H7 (cell line): ENCODE data around the gene XXYLT1. TPM values are rescaled to one million over a fixed set of nuclear protein-coding genes. Genes with fewer than 3 reads are reported as not detected.
"Not testable (repeated sequence)": the region's sequence is repeated elsewhere in the genome, so short reads cannot be mapped to it uniquely, and the experiment has no call there.

Source experiments
- DNase-seq: peaks from one replicate; pipeline ENCODE4 v3.0.0; 2012
- H3K27me3 ChIP-seq: 2 replicates; pipeline ENCODE4 v1.6.0; 2011; ENCODE audit warnings: mild to moderate bottlenecking, low read length; ENCODE audit not compliant: control insufficient read depth, insufficient read depth
- H3K36me3 ChIP-seq: replicated peaks from 2 replicates; pipeline ENCODE4 v1.5.1; 2011; ENCODE audit warnings: low read length; ENCODE audit not compliant: control insufficient read depth, insufficient read depth
- H3K4me3 ChIP-seq: 2 replicates; pipeline ENCODE4 v1.5.1; 2011; ENCODE audit warnings: low read depth, mild to moderate bottlenecking, control low read depth, low read length, moderate library complexity; ENCODE audit not compliant: insufficient read depth
- total RNA-seq: library from RNA; depleted of rRNA; stranded (reverse); fragments of >200 nt; shearing (Covaris generic); gene quantifications from 2 replicates; pipeline ENCODE4 v1.2.3, GENCODE V29; 2014

Gene XXYLT1
- total RNA-seq, 1 experiment from 2014 or later: 40.9 TPM

- DNase-seq: no peak
- Histone ChIP-seq H3K36me3 (no peaks in the 10 kb centered on the region), H3K27me3 (no peaks in the 10 kb centered on the region), H3K4me3 (no peak overlapping the region)
These were observed 83.1 kb downstream of the XXYLT1 start for GRCh38 chr3:195187609-195188425.

DNA sequence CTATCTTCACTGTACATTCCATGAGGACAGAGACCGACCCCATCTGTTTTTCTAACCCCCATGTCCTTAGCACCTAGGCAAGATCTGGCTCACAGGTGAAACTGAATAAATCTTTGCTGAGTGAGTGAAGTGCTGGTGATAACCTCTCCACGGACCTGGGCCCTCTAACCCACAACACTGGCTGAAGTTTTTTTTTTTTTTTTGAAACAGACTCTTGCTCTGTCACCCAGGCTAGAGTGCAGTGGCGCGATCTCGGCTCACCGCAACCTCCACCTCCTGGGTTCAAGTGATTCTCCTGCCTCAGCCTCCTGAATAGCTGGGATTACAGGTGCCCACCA is 84.3 kb downstream of the XXYLT1 start:
- H3K27me3 ChIP-seq, H3K4me3 ChIP-seq, DNase-seq: not testable (repeated sequence)

DNA sequence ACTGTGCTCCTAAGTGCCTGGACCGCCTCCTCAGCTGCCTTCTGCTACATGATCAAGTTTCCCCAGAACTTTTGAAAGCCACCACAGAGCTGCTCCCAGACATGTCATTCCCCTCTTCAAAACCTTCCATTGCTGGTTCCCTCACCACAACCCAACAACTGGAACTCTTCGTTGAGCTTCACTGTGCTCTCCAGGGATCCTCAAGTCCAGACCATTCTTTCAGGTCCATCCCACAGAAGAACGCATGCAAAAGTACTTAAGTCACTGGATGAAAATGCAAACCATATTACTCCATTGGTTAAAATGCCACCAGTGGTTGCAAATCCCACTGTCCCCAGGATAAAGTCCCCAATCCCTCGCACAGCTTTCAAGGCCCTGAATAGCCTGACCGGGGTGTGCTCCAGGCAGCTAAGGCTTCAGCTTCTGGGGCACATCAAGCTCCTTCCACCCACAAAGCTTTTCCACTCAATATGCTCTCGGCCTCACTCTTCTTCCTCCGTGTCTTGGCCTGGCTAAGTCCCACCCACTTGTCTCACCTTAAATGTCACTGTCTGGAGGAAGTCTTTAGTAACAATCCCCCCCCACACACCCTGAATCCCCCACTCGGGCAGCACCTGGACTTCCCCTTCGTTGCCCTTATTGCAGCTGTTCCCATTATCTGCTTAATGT is 84.8 kb downstream of the XXYLT1 start:
- DNase-seq: no peak
- H3K36me3 ChIP-seq: no peaks in the 10 kb centered on the region
- no peak overlapping the region for H3K4me3 ChIP-seq
- H3K27me3 ChIP-seq: no peaks in the 10 kb centered on the region

More for the DNA sequence above, 84.3 kb downstream of the XXYLT1 start:
- not testable (repeated sequence) for H3K36me3 ChIP-seq

DNA sequence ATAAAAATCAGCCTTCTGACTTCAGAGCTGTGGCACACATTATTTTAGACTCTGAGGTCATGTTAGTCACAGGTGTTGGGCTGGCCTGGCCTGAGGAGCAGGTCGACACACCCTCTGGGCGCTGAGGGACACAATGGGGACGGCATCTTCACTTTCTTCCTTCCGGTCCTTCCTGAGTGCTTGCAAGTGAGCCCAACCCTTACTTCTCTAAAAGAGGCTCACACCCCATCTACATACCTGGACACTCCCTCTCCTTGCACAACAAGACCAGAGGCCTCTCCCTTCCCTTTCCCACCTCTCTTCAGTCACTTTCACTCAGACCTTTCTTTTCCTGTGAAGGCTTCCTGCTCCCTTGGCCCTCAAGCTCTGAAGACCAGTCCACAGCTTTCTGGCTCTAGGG is 85.4 kb downstream of the XXYLT1 start:
- Histone ChIP-seq H3K36me3 (no peaks in the 10 kb centered on the region), H3K27me3 (no peaks in the 10 kb centered on the region)
- no peak for DNase-seq

GRCh38 chr3:195184716-195185421 is 86.1 kb downstream of the XXYLT1 start:
- Histone ChIP-seq H3K4me3 (no peak overlapping the region), H3K27me3 (no peaks in the 10 kb centered on the region), H3K36me3 (no peaks in the 10 kb centered on the region)
- DNase-seq: no peak

More for the DNA sequence above, 85.4 kb downstream of the XXYLT1 start:
- no peak overlapping the region for H3K4me3 ChIP-seq

DNA sequence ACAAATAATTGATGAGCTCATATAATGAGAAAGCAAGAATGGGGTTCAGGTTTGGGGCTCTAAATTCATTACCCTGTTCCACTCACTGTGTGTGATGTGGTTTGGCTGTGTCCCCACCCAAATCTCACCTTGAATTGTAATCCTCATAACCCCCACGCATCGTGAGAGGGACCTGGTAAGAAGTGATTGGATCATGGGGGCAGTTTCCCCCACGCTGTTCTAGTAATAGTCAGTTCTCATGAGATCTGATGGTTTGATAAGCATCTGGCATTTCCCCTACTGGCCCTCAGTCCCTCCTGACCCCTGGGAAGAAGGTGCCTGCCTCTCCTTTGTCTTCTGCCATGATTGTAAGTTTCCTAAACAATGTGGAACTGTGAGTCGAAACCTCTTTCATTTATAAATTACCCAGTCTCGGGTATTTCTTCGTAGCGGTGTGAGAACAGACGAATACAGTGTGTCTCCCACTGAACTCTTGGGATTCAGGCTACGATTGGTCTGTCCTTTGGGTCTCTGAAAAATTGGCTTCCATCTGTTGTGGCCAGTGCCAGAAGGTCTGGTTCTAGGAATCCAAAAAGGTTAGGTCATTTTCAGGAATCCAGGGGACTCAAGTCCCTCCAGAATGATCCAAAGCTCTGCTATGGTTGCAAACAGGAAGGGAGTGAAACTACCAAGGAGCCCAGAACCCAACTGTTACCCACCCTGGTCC is 87.7 kb downstream of the XXYLT1 start:
- DNase-seq: no peak
- Histone ChIP-seq H3K27me3 (no peaks in the 10 kb centered on the region), H3K4me3 (no peak overlapping the region), H3K36me3 (no peaks in the 10 kb centered on the region)

DNA sequence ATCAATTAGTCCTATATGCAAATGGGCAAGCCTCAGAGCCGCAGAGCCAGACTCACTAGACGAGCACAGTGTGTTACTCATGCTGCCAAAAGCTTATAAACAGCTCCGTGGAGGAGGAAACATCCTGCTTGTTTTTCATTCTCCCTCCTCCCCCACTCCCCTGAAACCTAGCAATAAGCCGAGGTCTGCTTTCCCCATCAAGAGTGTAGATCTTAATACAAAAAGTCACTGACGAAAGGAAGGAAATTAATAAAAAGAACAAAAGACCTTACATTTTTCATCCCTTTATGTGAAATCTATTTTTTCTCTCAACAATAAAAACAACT is 88.5 kb downstream of the XXYLT1 start:
- DNase-seq: no peak

GRCh38 chr3:195181741-195182469 is 89.1 kb downstream of the XXYLT1 start:
- no peak overlapping the region for H3K4me3 ChIP-seq
- H3K36me3 ChIP-seq: no peaks in the 10 kb centered on the region
- no peaks in the 10 kb centered on the region for H3K27me3 ChIP-seq
- DNase-seq: no peak

More for the DNA sequence above, 88.5 kb downstream of the XXYLT1 start:
- Histone ChIP-seq H3K27me3 (no peaks in the 10 kb centered on the region), H3K36me3 (no peaks in the 10 kb centered on the region), H3K4me3 (no peak overlapping the region)

DNA sequence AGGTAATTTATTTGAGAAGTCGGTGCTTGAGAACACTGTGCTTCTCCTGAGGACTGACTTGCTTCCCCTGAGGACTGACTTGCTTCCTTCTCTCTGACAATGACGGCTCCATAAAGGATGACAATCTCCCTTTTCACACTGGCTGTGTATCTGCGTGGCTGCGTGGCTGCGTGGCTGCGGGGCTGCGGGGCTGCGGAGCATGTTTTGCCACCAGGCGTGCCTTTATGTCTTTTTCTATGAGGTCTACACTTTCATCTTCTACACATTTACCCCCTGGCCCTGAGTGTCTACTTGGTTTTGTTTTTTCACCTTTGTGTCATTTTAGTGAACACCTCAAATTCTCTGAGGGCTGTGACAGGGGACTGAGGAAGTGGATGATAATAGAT is 89.9 kb downstream of the XXYLT1 start:
- no peak for DNase-seq
- H3K36me3 ChIP-seq: no peaks in the 10 kb centered on the region
- H3K27me3 ChIP-seq: no peaks in the 10 kb centered on the region
- H3K4me3 ChIP-seq: no peak overlapping the region

DNA sequence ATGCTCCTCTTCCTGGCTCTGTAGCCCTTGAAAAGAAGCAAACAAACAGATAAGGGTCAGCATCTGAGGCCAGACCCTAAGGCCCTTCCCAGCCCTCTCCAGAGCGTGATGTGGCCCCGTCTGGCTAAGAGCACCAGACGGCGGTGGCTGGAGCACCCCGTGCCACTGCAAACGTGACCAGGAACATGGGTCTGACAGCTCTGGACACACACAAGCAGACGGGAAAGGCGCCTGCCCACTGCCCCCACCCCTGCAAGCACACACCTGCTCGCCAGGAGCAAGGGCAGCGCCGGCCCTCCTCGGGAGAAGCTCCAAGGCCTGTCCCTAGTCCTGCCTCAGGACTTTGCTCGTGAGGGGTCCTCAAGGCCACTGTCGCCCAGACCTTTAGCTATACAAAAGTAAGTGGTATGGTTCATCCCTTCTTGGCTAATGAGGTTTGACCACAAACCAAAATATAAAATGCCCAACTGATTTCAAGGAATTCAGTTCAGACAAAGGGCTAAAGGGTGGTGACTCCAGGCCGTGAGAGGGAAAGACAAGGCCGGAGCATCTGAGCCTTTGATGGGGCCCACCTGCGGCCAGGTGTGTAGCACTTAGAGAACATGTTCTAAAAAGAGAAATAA is 90.4 kb downstream of the XXYLT1 start:
- no peaks in the 10 kb centered on the region for H3K27me3 ChIP-seq
- DNase-seq: no peak
- H3K36me3 ChIP-seq: no peaks in the 10 kb centered on the region
- H3K4me3 ChIP-seq: no peak overlapping the region

DNA sequence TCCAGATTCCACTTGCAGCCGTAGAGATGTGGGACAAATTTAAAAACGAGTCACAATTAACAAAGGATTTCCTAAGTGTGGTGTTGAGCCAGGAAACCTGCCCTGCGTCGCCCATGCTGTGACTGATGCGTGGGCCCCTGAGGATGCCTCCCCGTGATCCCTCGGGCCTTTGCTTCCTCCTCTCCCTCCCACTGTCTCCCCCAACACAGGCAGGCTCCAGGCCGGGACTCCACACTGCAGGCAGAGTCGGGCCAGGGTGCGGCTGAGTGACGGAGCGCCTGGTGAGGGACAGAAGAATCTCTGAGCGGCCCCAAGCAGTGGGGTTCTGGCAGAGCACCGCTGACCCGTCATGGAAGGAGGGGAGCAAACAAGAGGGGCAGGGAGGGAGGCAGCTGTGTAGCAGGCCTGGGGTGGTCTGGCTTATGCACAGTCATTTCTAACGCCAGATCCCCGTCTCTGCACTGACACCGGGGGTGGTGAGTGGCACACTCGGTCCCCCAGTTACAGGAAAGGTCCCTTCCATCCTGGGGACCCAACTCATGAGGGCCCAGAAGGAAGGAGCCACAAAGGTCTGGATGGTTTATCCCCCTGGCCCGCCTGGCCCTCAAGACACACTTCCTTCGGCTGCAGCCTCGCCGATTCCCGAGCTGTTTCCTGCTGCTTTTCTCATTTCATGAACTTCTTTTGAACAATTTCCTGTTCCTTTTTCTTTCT is 91.0 kb downstream of the XXYLT1 start:
- H3K27me3 ChIP-seq: no peaks in the 10 kb centered on the region
- no peak for DNase-seq
- H3K36me3 ChIP-seq: 0 out of 2 replicates have a peak, but pooled peaks cover 2% of the 10 kb centered on the region
- H3K4me3 ChIP-seq: no peak overlapping the region

- Histone ChIP-seq H3K27me3 (no peaks in the 10 kb centered on the region), H3K4me3 (no peak overlapping the region), H3K36me3 (0 out of 2 replicates have a peak, but pooled peaks cover 2% of the 10 kb centered on the region)
- DNase-seq: no peak
These were observed 92.6 kb downstream of the XXYLT1 start for GRCh38 chr3:195178124-195178910.
